RWPE1 (cell line): ENCODE measurements around the gene PLEKHA3.

ENCODE experiments used
- CTCF ChIA-PET: fragments of 350-600 bp; sonication (Branson Sonifier 250); formaldehyde crosslinking; extraction: SDS; loops from one replicate; lab custom pipeline; 2021; lab: Yijun Ruan, JAX
- POLR2A ChIA-PET: fragments of 400-600 bp; formaldehyde crosslinking; extraction: SDS; loops from one replicate; lab custom pipeline; 2020; ENCODE audit warnings: antibody characterized with exemption; ENCODE audit not compliant: low non-redundant PET; lab: Yijun Ruan, JAX
- DNase-seq: peaks from one replicate; pipeline ENCODE4 v3.0.0; 2012; ENCODE audit warnings: low spot score
- H3K27ac ChIP-seq: fragments of 450-650 bp; 2 replicates; pipeline ENCODE4 v1.5.1; 2017
- TF ChIP-seq, protein P1 (sequence below): fragments of 450-650 bp; conservative IDR thresholded peaks from 2 replicates; pipeline ENCODE4 v1.5.1; 2017; ENCODE audit warnings: low read depth, mild to moderate bottlenecking

Gene PLEKHA3

DNA sequence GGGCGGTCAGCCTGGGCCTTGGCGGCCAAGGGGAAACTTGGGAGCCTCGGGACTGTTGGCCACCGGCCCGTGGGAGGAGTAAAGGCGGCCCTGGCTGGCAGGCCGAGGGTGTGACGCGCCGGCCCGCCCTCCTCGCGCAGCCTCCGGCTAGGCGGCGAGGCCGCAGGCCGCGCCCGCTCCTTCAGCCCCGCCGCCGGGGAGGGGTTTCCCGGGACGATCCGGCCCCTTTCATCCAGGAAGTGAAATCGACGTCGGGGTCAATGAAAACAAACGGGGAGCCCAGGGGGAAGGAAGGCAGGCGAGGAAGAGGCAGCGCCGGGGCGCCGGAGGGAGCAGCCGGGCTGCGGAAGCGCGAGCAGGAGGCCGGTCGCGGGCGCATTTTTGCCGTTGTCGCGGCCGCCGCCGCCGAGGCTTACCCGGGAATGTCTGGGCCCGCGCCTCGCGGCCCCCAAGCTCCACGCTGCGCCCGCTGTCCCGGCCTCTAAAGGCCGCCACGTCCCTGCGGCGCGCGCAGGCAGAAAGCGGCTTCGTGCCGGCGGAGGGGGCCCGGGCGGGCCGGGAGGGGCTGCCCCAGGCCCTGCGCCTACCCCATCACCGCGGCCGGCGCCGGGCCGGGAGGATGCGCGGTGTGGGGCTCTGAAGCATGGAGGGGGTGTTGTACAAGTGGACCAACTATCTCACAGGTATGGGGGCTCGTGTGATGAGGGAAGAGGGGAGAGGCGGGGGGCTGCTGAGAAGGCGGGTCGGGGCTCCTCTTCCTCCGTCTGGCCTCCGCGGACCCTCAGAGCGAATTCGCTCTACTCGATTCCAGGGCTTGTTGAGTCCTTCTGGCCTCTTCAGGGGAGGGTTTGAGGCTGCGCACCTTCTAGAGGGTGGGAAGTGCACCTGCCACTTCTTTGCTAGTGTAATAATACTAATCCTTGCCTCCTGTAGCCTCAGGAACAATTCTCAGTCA, at the start of gene PLEKHA3:
Gene PLEKHA3, plus strand, starts transcription at position 231 of the 955 bp plus-strand sequence. Its CDS starts 413 bp downstream, at position 644.
- ChIA-PET CTCF (interaction anchor here (1.4 kb wide), 1 partner anchor 66 kb away, joined by 6 read pairs; no protein-coding TSS in a partner anchor), POLR2A (no interaction called here)
- peak within 1 kb of the TSS; percentile 90 for H3K27ac ChIP-seq
- TF ChIP-seq, protein P1, sequence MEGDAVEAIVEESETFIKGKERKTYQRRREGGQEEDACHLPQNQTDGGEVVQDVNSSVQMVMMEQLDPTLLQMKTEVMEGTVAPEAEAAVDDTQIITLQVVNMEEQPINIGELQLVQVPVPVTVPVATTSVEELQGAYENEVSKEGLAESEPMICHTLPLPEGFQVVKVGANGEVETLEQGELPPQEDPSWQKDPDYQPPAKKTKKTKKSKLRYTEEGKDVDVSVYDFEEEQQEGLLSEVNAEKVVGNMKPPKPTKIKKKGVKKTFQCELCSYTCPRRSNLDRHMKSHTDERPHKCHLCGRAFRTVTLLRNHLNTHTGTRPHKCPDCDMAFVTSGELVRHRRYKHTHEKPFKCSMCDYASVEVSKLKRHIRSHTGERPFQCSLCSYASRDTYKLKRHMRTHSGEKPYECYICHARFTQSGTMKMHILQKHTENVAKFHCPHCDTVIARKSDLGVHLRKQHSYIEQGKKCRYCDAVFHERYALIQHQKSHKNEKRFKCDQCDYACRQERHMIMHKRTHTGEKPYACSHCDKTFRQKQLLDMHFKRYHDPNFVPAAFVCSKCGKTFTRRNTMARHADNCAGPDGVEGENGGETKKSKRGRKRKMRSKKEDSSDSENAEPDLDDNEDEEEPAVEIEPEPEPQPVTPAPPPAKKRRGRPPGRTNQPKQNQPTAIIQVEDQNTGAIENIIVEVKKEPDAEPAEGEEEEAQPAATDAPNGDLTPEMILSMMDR: no peak
- DNase-seq: peak; percentile 93

DNA sequence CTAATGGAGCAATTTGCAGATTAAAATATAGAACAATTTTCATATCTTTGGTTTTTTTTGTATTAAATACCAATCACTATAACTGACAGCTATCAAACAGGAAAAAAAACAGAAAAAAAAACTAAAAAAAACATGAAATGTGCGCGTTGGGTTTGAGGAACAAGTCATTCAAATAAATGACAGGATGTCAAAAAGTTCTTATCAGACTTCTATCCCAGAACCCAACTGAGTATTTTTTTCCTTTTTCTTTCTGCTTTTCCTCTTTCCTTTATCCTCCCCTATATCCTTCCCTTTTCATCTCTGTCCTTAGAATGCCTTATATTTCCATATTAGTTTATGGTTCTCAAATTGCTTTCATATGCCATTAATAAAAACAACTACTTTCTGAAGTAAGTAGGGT, 43.6 kb upstream of the PLEKHA3 start:
- no peak overlapping the region for H3K27ac ChIP-seq
- CTCF ChIA-PET: no interaction called here
- DNase-seq: no peak
- TF ChIP-seq, protein P1: no peak
- POLR2A ChIA-PET: no interaction called here

DNA sequence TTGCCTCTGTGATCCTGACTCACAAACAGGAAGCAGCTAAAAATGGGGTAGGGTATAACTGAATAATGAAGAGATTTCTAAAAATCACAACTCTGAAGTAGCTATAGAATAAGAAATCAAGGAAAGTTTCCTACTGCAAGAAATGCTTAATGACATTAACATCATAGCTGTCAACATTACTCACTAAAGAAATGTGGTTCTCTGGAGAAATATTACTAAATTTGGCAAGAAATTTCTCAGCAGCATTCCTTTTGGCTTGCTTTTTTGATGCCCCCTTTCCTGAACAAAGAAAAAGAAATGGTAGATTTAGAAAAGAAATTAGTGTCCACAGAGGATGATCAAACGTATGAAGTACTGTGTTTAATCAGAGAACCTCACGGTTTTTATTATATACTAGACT, 38.8 kb upstream of the PLEKHA3 start:
- POLR2A ChIA-PET: no interaction called here
- CTCF ChIA-PET: interaction anchor here (0.7 kb wide), 1 partner anchor 269 kb away, joined by 3 read pairs; no protein-coding TSS in a partner anchor
- TF ChIP-seq, protein P1: no peak
- no peak overlapping the region for H3K27ac ChIP-seq
- DNase-seq: no peak

DNA sequence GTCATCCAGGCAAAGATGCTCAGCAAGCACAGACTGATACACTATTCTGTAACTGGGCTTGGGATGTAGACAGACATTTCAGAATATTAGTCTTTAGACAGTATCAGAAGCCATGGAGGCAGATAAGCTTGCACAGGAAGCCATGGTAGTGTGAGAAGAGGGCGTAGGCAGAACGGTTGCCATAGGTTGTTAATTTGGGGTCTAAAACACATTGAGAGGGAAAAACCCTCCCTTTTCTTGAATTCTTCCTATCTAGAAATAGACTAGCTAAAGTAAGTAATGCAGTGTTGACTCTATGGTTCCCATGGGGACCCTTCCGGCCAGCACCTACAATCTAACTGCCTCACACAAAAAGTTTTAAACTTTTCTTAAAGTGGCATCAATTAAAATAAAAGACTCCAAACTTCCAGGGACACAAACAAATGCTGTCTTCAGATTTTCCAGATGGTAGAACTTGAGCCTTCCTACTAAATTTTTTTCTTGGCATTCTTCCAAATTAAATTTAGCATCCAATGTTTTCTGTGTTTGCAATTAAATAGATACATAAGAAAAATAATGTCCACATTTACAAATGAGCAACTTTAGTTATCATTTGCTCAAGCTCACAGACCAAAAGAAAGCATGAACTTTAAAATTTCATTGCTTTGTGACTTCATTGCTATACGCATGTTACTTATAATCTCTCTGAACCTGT, 31.1 kb upstream of the PLEKHA3 start:
- no peak for DNase-seq
- POLR2A ChIA-PET: interaction anchor here (0.6 kb wide), 1 partner anchor 68 kb away, joined by 4 read pairs; no protein-coding TSS in a partner anchor
- TF ChIP-seq, protein P1: no peak
- no peak overlapping the region for H3K27ac ChIP-seq
- CTCF ChIA-PET: no interaction called here

DNA sequence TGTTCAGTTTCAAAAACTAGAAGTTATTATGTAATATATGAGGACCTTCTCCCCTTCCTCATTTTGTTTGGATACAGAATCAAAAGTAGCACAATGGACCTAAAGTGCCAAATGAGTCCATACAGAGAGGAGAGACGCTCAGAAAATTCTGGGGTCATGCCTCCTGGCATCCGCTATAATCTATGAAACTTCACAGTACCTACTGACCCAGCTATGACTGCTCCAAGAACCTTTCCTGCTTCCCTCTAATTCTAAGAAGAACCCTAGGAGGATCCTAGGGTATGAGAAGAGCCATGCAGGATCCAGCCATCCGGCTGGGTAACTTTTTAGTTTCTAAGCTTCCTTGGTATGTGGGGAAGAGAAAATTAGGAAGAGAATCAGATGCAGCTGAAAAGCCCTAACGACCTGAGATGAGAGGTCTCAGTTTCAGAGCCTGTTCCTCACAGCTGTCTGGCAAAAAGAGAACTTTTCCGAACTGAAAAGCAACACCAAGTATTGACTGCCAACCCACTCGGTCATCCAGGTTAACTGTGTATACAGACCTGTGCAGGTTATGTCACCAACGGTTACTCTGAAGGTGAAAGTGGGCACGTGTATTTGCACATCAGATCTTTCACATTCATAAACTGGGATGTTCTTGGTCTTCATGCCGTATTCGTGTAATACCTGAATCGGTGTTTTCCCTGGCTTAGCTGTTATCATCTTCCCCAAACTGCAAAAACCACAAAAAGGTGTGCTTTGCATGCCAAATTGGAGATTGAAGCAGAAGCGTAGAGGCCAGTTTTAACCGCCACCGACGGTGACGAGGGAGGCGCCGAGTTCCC, 30.3 kb upstream of the PLEKHA3 start:
- H3K27ac ChIP-seq: peak overlapping the region; percentile 92

More for the DNA sequence above, 30.3 kb upstream of the PLEKHA3 start:
- TF ChIP-seq, protein P1: no peak
- ChIA-PET CTCF (interaction anchor here (0.8 kb wide), 1 partner anchor 87 kb away, joined by 3 read pairs; no protein-coding TSS in a partner anchor), POLR2A (interaction anchor here (0.6 to 1.2 kb wide), 2 partner anchors 67 to 119 kb away, joined by 3 to 4 read pairs; no protein-coding TSS in a partner anchor)
- DNase-seq: peak; percentile 4
